HG03442 (cell line): ENCODE results near the gene OR10H1.
"Not testable (repeated sequence)": the region's sequence is repeated elsewhere in the genome, so short reads cannot be mapped to it uniquely, and the experiment has no call there.

Experiments
- ATAC-seq: cut with Tn5 transposase; IDR thresholded peaks from one replicate; pipeline ENCODE4 v1.9.1; 2021; ENCODE audit warnings: mild to moderate bottlenecking, moderate library complexity; ENCODE audit not compliant: unreplicated experiment

OR10H1 gene

GRCh38 chr19:15776264-15776663 is 39.2 kb downstream of the OR10H1 start:
- ATAC-seq: no peak

DNA sequence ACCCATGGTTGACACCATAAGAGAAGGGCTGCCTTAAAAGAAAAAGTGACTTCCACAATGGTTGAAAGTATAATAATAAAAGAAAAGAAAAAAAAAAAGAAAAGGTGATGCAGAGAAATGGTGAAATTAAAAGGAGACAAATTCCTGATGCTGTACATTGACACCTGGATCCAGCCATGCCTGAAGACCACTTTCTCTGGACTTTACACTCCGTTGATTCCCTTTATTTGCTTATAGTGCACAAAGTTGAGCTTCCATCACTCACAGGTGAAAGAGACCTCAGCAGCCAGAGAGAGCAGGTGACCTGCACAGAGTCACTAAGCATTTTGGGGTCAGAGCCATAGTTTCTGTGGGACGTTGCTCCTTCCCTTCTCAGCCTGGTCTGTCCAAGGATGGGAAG is 40.2 kb downstream of the OR10H1 start:
- ATAC-seq: no peak

DNA sequence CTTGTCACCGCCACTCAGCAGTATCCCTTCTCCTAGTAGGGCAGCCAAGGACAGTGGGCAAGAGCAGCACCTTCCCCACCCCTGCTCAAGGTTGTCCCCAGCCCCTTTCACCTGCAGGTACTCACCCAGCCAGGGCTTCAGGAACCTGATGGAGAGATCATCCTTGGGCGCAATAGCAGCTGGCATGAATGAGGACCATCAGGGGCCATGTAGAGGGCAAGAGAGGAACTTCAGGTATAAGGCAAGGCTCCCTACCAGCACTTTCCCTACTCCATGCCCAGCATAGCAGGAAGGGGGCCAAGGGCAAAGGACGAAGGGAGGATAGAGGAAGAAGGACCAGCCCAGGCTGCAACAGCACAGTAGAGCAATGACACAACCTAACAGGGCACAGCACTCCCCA is 41.3 kb downstream of the OR10H1 start:
- ATAC-seq: not testable (repeated sequence)

DNA sequence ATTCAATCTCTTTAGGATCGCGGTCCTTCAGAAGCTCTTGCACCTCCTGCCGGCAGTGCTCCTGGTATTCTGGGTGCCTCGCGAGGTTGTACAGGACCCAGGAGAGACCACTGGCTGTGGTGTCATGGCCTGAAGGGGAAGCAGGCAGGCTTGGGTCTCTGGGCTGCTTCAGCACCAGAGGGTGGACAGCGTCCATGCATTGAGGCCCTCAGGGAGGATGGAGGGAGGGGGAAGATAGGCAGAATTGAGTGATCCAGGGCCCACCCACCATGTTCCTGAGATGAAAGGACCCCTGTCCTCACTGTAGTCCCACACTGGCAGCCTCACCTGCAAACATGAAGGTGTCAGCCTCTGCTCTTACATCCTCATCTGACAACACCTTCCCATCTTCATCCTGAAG is 45.9 kb downstream of the OR10H1 start:
- ATAC-seq: no peak

- ATAC-seq: no peak
Measured at GRCh38 chr19:15759962-15760565, 55.4 kb downstream of the OR10H1 start.

DNA sequence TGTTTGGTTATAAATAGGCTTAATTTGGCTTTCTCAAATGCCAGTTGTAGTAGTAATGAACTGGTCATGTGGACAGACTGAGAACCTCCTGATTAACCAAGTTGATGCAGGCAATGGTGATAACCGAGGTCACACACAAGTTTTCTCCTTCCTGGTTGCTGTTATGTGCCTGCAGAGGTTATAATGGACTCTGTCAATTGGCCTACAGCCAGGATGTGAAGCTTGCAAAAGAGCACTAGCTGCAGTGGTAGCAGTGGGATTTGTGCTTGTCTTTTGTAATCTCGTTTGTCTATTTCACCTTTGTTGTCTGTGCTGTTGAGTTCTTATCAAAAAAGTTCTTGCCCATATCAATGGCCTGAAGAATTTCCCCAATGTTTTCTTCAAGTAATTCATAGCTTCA is 57.1 kb downstream of the OR10H1 start:
- ATAC-seq: no peak
